Measurements from ENCODE around the gene ARID1B.

GRCh38 chr6:156852147-156852857 is 75.1 kb downstream of the ARID1B start:
- TF ChIP-seq, protein P1, sequence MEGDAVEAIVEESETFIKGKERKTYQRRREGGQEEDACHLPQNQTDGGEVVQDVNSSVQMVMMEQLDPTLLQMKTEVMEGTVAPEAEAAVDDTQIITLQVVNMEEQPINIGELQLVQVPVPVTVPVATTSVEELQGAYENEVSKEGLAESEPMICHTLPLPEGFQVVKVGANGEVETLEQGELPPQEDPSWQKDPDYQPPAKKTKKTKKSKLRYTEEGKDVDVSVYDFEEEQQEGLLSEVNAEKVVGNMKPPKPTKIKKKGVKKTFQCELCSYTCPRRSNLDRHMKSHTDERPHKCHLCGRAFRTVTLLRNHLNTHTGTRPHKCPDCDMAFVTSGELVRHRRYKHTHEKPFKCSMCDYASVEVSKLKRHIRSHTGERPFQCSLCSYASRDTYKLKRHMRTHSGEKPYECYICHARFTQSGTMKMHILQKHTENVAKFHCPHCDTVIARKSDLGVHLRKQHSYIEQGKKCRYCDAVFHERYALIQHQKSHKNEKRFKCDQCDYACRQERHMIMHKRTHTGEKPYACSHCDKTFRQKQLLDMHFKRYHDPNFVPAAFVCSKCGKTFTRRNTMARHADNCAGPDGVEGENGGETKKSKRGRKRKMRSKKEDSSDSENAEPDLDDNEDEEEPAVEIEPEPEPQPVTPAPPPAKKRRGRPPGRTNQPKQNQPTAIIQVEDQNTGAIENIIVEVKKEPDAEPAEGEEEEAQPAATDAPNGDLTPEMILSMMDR (conservative IDR thresholded peaks at IDR 0.05; ENCODE audit: low read depth, low read length): no peak
- no peak for TF ChIP-seq EZH2 (IDR thresholded peaks at IDR 0.05; ENCODE audit: borderline replicate concordance, low read depth, low read length, poor library complexity, severe bottlenecking)
